Esophagus mucosa (tissue), 1 donor: ENCODE results near the gene CDK5. TPM values are rescaled to one million over a fixed set of nuclear protein-coding genes. Genes with fewer than 3 reads are reported as not detected.

Source experiments
- ATAC-seq: fragments of 200-7000 bp; cut with Tn5 transposase; one replicate; pipeline ENCODE4 v1.9.1; 2020
- total RNA-seq: library from RNA; stranded (reverse); gene quantifications from one replicate; pipeline ENCODE4 v1.2.4, GENCODE V29; 2023
- donor health status: DM: yes; HTN: yes; CAD: no.

The CDK5 gene
- total RNA-seq, 1 donor from 2014 or later, result 11.4 TPM

DNA sequence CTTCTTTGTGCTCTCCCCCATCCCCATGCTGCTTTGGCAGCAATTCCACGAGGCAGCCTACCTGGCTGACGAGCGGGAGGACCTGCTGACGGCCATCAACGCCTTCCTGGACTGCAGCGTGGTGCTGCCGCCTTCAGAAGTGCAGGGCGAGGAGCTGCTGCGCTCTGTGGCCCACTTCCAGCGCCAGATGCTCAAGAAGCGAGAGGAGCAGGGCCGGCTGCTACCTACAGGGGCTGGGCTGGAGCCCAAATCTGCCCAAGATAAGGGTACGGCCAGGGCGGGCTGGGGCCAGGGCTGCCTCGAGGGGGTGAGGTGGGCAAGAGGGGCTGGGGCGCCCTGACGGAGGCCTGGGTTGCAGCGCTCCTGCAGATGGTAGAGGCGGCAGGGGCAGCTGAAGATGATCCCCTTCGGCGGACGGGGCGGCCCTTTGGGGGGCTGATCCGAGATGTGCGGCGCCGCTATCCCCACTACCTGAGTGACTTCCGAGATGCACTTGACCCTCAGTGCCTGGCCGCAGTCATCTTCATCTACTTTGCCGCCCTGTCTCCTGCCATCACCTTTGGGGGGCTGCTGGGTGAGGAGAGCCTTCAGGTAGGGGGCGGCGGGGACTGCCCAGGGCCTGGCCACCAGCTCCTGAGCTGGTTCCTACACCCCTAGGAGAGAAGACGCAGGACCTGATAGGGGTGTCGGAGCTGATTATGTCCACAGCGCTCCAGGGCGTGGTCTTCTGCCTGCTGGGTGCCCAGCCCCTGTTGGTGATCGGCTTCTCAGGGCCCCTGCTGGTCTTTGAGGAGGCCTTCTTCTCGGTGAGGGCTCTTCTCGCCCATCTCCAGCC is 13.6 kb upstream of the CDK5 start:
- ATAC-seq, result no peak

DNA sequence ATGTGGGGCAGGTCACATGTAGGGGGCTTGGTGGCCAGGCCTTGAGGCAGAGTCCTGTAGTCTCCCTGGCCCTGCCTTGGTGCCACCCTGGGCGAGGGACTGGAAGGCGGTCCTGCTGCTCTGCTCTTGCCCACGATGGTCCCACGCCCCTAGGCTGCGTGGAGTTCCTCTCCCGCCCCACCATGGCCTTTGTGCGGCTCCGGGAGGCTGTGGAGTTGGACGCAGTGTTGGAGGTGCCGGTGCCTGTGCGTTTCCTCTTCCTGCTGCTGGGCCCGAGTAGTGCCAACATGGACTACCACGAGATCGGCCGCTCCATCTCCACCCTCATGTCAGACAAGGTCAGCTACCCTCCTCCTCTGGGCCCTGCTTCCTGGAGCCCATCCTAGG is 12.9 kb upstream of the CDK5 start:
- ATAC-seq, result no peak

DNA sequence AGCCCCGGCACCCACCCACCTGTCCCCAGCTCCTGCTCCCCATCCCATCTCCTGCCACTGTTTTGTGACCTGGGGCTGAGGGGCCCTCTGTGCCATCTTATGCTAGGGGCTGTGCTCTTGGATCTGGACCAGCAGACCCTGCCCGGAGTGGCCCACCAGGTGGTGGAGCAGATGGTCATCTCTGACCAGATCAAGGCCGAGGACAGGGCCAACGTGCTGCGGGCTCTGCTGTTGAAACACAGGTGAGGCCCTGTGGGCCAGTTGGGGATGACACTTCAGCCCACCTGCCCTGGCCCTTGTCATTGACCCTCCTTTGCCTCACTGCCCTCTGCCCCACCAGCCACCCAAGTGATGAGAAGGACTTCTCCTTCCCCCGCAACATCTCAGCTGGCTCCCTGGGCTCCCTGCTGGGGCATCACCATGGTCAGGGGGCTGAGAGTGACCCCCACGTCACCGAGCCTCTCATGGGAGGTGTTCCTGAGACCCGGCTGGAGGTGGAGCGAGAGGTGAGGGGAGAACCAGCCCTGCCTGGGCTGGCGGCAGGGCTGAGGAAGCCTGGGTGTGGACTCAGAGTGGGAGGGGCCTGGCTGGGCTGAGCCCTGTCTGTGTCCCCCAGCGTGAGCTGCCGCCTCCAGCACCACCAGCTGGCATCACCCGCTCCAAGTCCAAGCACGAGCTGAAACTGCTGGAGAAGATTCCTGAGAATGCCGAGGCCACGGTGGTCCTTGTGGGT is 12.3 kb upstream of the CDK5 start:
- peak; percentile 10 for ATAC-seq

DNA sequence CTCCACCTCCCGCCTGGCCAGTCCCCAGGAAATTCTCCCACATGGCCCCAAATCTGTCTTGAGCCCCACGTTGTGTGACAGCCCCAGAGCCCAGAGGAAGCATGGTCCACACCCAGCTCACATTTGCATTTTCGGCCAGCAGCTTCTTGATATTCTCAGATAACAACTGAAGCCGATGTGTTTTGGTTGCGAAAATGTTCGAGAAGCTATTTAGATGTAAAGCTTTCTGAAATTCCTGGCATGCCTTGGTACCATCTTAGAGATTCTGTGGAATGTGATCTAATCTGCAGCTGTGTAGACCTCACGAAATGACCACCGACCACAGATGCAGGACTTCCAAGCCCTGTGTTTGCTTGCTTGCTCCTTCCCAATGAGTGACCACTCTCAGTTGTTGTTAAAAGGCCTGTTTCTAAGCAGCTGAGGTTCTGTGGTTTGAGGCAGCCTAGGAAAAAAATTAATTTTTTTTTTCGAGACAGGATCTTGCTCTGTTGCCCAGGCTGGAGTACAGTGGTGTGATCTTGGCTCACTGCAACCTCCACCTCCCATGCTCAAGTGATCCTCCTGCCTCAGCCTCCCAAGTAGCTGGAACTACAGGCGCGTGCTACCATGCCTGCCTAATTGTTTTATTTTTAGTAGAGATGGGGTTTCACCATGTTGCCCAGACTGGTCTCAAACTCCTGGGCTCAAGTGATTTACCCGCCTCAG is 10.5 kb upstream of the CDK5 start:
- ATAC-seq, result no peak

DNA sequence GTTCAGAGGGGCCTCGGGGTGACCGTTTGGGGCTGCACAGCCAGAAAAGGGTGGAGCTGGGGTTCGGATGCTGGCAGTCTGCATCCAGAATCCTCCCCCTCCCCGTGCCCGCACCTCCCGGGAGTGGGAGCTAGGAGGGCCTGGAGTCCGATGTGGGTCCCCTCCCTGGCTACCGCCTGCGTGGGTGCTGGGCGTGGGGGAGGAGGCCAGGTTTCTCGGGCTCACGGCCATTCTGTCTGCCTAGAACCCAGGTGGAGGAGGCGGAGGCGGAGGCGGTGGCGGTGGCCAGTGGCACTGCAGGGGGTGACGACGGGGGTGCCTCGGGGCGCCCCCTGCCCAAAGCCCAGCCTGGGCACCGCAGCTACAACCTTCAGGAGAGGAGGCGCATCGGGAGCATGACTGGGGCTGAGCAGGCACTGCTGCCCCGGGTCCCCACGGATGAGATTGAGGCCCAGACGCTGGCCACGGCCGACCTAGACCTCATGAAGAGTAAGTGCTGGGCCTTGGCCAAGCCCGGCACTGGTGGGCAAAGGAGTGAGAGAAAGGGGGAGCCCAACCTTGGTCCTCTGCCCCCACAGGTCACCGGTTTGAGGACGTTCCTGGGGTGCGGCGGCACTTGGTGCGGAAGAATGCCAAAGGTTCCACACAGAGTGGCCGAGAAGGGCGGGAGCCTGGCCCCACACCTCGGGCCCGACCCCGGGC is 8.7 kb upstream of the CDK5 start:
- ATAC-seq, result no peak

DNA sequence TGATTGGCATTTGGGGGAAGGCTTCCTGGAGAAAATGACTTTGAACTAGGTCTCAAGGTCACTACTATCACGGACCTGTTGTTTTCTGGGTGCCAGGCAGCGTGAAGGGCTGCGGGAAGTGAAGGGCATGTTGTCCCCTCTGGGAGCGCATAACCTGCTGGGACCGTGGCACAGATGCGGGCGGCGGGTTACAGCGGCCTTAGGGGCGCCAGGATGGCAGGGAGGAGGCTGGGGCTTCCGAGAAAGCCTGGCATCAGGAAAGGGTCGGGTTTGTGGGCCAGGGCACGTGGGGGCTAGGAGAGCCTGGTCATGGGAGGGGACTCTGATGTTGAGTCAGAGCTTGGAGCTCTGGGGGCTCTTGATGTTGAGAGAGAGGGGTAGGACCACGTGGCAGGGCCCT is 7.8 kb upstream of the CDK5 start:
- ATAC-seq, result no peak

DNA sequence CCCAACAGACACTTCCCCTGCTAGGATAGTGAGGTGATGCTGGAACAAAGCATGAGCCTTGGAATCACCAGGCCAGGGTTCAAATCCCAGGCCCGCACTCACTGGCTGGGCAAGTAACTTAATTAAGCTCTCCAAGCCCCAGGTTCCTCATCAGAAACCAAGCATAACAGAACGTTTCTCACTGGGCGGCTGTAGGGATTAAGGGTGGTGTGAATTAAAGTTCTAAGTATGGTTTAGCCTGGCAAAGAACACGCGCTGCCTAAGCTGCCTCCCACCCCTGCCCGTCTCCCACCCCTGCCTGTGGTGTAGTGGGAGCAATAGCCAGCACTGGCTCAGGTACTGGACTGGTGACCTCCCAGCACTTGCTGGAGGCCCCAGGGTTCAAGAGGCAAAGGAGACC is 7.3 kb upstream of the CDK5 start:
- no peak for ATAC-seq

DNA sequence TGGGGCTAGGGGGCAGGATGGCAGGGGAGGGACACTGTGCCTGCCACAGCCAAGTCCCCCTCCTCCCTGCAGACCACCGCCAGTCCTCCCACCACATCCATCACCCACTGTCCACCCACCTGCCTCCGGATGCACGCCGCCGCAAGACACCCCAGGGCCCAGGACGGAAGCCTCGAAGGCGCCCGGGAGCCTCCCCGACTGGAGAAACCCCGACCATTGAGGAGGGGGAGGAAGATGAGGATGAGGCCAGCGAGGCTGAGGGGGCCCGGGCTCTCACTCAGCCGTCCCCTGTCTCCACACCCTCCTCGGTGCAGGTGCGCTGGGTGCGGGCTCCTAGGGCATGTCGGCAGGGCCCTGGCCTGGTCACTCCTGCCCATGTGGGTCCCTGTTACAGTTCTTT is 6.8 kb upstream of the CDK5 start:
- ATAC-seq, result no peak

DNA sequence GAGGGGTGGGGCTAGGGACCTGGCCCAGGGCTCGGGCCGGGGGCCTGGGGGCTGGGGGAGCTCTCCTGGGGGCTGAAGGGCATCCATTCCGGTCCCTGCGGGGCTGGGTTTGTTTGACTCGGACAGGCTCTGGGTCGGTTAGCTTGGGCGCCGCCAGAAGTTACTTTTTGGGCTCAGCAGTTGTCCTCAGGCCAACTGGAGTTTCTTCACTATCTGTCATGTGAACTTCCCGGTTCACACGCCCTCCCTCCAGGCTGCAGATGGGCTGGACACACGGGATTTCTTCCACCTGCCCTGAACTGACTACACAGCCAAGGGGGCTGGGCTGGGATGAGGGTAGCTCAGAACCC is 5.5 kb upstream of the CDK5 start:
- peak; percentile 5 for ATAC-seq

DNA sequence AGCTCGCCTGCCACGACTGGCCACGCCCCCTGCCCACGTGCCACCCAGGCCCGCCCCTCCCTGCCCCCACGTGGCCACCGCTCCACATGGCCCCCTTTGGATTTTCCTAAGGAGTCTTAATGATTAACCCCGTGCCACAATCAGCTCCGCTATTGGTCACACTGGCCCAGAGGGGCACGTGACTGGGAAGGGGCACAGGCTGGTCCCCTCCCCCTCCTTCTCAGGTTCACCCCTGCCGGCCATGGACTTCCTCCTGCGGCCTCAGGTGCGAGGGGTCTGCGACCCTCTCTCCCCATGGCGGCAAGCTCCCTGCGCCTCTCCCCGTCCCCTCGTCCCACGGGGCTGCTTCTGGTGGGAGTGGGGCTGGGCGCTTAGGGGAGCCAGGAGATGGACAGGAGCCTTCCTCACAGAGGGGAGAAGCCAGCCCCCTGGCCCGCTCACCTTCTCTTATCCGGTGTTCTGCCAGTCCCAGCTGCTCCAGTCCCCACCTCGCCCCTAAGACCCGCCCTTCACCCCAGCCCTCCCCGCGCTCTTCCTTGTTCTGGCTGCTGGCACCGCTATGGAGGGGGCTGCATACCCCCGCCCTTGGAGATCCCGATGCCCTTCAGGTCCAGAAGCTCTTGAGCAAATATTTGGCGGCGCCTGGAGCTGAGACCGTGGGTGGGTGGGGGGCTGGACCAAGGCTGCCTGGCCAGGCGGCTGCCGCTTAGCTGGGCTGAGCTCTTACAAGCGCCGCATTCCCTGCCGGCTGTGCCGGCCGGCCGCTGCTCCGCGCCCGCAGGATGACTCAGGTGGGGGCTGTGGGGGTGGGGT is 4.9 kb upstream of the CDK5 start:
- ATAC-seq, result no peak

DNA sequence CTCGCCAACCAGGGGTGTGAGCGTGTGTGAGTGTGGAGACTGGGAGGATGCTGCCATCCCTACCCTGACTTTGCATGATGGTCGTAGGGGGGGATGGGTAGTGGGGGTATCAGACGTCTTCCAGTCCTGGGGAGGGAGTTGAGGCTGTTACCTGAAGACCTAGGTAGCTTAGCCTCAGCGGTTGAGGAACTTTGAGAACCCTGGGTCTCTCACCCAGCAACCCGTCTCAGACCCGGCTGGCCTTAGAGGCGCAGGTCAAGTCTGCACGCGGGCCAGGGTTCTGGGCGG is 4.4 kb upstream of the CDK5 start:
- no peak for ATAC-seq

DNA sequence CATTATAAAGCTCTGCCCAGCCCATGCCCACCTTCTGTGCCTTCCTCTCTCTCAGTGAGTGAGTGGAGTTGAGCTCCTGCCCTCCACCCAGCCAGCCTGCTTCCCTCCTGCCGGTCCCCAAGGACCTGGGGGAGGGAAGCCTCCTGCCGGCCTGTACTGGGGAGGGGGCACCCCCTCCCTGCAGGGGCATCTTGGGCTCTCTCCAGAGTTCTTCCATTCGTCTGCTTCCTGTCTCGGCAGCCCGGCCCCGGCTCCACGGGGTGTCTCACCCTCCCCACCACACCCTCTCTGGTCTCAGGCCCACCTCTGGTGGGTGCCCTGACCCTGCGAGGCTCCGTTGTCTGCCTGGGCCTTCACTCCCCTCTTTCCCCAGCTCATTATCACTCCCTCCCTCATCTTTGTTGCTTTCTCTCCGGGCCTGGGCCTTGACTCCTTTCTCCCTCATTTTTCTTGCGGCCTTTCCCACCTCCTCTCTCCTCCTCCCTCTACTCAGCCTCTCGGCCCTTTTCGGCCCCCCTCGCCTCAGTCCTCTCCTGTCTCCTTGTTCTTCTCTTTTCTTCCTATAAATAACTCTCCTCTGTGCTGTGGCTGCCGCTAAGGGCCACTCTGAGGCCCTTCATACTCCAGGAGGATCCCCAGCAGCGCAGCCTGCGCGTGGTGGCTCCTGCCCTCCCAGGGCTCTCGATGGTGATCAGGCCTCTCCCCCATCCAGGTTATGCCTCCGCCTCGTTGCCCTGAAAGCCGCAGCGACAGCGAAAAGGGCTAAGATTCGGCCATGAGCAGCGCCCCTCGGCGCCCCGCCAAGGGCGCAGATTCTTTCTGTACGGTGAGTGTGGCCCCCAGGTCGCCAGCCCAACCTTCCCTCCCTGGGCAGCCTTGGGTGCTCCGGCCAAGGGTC is 3.8 kb upstream of the CDK5 start:
- ATAC-seq, result no peak

DNA sequence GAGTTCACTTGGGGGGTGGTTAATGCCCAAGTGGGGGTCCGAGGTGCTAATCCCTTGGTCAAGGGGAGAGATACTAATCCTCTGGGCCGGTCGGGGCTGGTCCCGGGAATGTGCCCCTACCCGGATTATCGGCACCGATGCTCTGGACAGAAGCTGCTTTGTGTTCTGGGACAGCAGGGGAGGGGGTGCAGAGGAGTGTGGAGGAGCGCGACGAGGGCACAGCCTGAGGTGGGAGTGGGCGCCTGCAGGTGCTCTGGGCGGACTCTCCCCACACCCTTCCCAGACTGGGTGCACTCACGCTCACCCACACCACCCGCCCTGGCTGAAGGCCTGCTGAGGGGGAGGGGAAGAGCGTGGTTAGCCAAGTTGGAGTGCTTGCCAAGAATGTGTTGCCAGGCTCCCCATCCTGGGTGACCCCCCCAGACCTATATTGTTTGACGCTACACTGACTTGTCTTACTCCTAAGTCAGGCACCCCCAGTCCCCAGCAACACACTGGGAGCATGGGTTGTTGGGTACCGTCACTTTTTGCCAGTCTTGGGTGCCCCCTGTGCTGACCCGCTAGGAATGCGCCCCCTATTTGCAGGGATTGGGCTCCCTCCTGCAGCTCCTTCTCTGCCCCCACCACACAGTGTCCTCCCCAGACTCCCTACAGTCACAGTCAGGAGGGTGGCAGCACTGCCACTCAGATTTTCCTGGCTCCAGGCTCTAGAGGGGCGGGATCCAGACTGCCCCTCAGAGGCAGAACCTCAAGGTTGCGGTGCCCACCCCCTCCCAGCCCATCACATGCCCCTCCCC is 2.9 kb upstream of the CDK5 start:
- no peak for ATAC-seq

DNA sequence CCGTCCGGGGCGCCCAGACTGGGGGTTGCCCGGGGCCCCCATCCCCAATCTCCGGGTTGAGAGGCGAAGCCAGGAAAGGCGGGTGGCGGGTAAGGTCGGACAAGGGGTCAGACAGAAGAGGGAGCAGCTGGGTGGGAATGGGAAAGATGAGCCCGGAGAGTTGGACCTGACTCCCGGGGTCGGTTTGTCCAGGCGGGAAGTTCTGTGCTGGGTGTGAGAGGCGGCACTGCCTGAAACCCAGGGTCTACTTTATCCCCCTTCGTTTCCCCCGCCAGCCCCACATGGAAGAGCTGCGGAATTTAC is 2.4 kb upstream of the CDK5 start:
- no peak for ATAC-seq

DNA sequence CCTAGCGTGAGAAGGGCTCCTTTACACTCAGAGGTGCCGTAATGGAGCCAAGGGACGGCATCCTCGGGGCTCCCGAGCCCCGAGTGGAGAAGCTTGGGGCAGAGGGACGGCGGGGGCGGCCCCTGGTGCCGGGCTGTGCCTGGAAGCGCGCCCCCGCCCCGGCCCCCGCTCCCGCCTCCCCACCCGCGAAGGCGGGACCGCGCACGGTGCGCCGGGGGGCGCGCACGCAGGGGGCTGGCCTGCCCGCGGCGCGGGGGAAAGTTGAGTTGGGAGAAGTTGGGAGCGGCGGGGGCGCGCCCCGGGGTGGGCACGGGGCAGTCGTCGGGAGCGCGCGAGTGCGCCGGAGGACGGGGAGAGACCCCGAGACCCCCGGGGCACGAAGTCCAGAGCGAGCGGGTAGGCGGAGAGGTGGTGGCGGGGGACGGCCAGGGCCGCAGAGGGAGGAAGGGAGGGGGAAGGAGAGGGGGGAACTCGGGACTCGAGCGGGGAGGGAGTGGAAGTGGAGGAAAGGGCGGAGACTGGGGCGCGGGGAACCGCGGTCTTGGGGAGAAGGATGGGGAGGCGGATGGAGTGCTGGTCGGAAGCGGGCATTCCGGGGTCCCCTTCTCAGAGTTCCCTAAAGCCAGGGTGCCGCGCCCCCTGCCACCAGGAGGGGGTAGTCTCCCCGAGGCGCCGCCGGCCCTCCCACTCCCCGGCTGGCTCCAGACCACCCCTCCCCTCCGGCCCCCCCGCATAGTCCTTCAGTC is 1.8 kb upstream of the CDK5 start, which contains the start of gene SLC4A2:
TSS of gene SLC4A2 (plus strand) at position 223 of the 746 bp plus-strand sequence. CDS start 2,399 bp downstream, outside the sequence.
- ATAC-seq, result peak; percentile 47

DNA sequence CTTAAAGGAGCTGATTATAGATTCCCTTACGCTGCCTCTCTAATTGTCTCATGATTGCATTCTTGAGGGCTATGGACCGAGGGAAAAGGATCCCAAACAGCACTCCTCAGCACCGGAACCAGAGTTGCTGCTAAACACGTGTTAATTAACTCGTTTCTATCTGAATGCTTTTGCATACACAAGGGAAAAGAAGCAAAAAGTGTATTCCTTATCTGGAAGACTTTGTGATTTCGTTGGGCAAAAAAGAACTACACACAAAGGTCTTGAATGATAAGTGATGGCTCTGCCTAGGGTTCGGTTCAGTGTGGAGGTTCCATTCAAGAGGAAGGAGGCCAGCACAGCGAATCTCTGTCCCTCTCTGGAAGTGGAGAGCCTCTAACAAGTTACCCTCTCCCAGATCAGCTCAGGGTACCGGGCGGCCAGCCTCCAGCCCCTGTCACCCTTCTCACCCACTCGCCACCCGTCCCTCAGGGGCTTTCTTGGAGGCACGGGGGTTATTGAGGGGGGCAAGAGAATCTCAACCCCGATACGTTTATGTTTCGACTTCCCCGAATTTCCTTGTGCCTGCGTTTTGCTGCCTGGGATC is 1.2 kb upstream of the CDK5 start:
- ATAC-seq, result no peak

DNA sequence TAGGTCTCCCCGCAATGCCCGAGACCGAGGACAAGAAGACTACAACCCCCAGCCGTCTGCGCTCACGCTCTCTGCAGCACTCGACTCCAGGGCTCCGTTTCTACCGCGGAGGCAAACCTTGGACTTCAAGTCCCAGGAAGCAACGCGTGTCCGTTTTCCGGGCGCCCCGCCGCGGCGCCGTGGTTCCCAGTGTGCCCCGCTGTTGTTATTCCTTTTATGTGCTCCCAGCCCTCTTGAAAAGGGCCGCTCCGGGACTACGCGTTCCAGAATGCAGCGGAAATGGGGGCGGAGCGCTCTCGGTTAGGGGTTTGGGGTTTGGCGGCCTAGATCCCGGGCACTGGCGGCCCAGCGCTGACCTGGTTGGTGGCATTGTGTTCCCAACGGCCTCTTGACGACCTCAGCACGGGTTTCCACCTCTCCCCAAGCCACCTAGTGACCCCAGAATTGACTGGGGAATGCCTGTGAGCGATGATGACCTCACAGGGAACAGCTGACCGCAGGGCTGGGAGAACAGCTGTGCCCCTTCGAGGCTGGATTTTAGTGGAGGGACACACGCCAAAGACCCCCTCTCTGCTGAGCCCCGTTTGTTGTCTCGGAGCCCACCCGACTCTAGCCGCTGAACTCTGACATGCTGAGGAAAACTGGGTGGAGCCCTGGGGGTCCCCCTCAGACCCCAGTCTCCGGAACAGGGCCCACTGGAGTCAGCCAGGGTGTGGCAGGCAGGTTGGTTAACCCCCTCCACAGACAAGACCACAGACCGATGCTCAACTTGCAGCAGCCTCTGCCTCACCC is 488 bp upstream of the CDK5 start:
- ATAC-seq, result peak; percentile 92
